Loucy (cell line): ENCODE data around the gene RB1.
"Not testable (repeated sequence)": the region's sequence is repeated elsewhere in the genome, so short reads cannot be mapped to it uniquely, and the experiment has no call there.

Experiments
- H2AFZ ChIP-seq: fragments of 200-600 bp; sonication (generic); 2 replicates; pipeline ENCODE4 v1.6.0; 2016; ENCODE audit warnings: antibody characterized with exemption, mild to moderate bottlenecking, low read length, moderate library complexity
- H3F3A ChIP-seq: fragments of 200-600 bp; 2 replicates; pipeline ENCODE4 v1.6.0; 2016; ENCODE audit warnings: antibody characterized with exemption, low read depth, mild to moderate bottlenecking
- H3K27me3 ChIP-seq: fragments of 200-600 bp; sonication (generic); 2 replicates; pipeline ENCODE4 v1.6.1; 2014; ENCODE audit warnings: low read length, mild to moderate bottlenecking; ENCODE audit not compliant: insufficient read depth, poor library complexity, severe bottlenecking
- H3K36me3 ChIP-seq: fragments of 200-600 bp; sonication (generic); 2 replicates; pipeline ENCODE4 v1.6.1; 2016; ENCODE audit warnings: low read length; ENCODE audit not compliant: insufficient read depth
- H3K4me1 ChIP-seq: fragments of 200-600 bp; sonication (generic); 2 replicates; pipeline ENCODE4 v1.5.1; 2014; ENCODE audit warnings: low read length, mild to moderate bottlenecking; ENCODE audit not compliant: insufficient read depth, poor library complexity, severe bottlenecking
- H3K4me2 ChIP-seq: fragments of 200-600 bp; sonication (generic); 2 replicates; pipeline ENCODE4 v1.6.0; 2014; ENCODE audit warnings: antibody characterized with exemption, low read length, low read depth, mild to moderate bottlenecking; ENCODE audit not compliant: poor library complexity, severe bottlenecking
- H3K4me3 ChIP-seq: fragments of 200-600 bp; sonication (generic); 2 replicates; pipeline ENCODE4 v1.5.1; 2014; ENCODE audit warnings: low read length, mild to moderate bottlenecking, mixed read lengths; ENCODE audit not compliant: poor library complexity, severe bottlenecking
- H3K79me2 ChIP-seq: fragments of 200-600 bp; sonication (generic); 2 replicates; pipeline ENCODE4 v1.6.1; 2014; ENCODE audit warnings: low read length; ENCODE audit not compliant: insufficient read depth
- H3K9ac ChIP-seq: fragments of 200-600 bp; sonication (generic); 2 replicates; pipeline ENCODE4 v1.6.0; 2014; ENCODE audit warnings: mild to moderate bottlenecking, low read depth, low read length, moderate library complexity; ENCODE audit not compliant: poor library complexity, severe bottlenecking
- H3K9me2 ChIP-seq: fragments of 200-600 bp; sonication (generic); replicated peaks from 2 replicates; pipeline ENCODE4 v1.6.1; 2016; ENCODE audit warnings: low read depth, low read length, mixed read lengths
- H3K9me3 ChIP-seq: fragments of 200-600 bp; sonication (generic); 2 replicates; pipeline ENCODE4 v1.6.1; 2014; ENCODE audit warnings: mild to moderate bottlenecking, antibody characterized with exemption, low read length, low read depth; ENCODE audit not compliant: insufficient read depth
- H4K20me1 ChIP-seq: fragments of 200-600 bp; sonication (generic); 2 replicates; pipeline ENCODE4 v1.6.0; 2014; ENCODE audit warnings: antibody characterized with exemption, low read length, mild to moderate bottlenecking; ENCODE audit not compliant: insufficient read depth, poor library complexity, severe bottlenecking
- CTCF ChIP-seq: fragments of 200-600 bp; sonication (generic); conservative IDR thresholded peaks from 2 replicates; pipeline ENCODE4 v1.5.1; 2014; ENCODE audit warnings: mild to moderate bottlenecking, antibody characterized with exemption, low read length
- EZH2phosphoT487 ChIP-seq: fragments of 200-600 bp; IDR thresholded peaks from 2 replicates; pipeline ENCODE4 v1.6.1; 2018; ENCODE audit warnings: antibody characterized with exemption, mild to moderate bottlenecking, moderate library complexity, borderline replicate concordance

The RB1 gene

GRCh38 chr13:48415516-48415915 lies 112.0 kb downstream of the RB1 start:
- Histone ChIP-seq H2AFZ (no peak overlapping the region), H3K36me3 (peaks cover 17% of the 10 kb centered on the region; the same call in 1 of the 2 replicates), H3K9me3 (no peaks in the 10 kb centered on the region; the same call in 1 of the 2 replicates), H3K27me3 (no peaks in the 10 kb centered on the region), H3K4me2 (peak overlapping the region; percentile 57), H3K79me2 (peaks cover 34% of the 10 kb centered on the region), H3K4me3 (peak overlapping the region; percentile 24), H4K20me1 (peaks cover 2% of the 10 kb centered on the region), H3K9me2 (no peaks in the 10 kb centered on the region), H3F3A (no peaks in the 10 kb centered on the region), H3K4me1 (peaks cover 37% of the 10 kb centered on the region), H3K9ac (peak overlapping the region; percentile 23)
- TF ChIP-seq CTCF (no peak), EZH2phosphoT487 (no peak)

- not testable (repeated sequence) for H3K9me3 ChIP-seq, H3K9ac ChIP-seq, H3K36me3 ChIP-seq, H3K4me3 ChIP-seq, H3K4me2 ChIP-seq, H3K9me2 ChIP-seq, H2AFZ ChIP-seq, H4K20me1 ChIP-seq, H3K27me3 ChIP-seq, H3F3A ChIP-seq, H3K79me2 ChIP-seq, H3K4me1 ChIP-seq
Measured at GRCh38 chr13:48422003-48422402, 118.5 kb downstream of the RB1 start.

- H3K9ac ChIP-seq = no peak overlapping the region
- H3F3A ChIP-seq = no peaks in the 10 kb centered on the region; the same call in 1 of the 2 replicates
- H4K20me1 ChIP-seq = no peaks in the 10 kb centered on the region
- H3K79me2 ChIP-seq = peaks cover 2% of the 10 kb centered on the region; the same call in 1 of the 2 replicates
- no peaks in the 10 kb centered on the region for H3K27me3 ChIP-seq
- TF ChIP-seq CTCF (no peak), EZH2phosphoT487 (no peak)
- H3K9me2 ChIP-seq = no peaks in the 10 kb centered on the region
- H3K4me1 ChIP-seq = peaks cover 17% of the 10 kb centered on the region
- H2AFZ ChIP-seq = no peak overlapping the region
- H3K4me3 ChIP-seq = no peak overlapping the region
- H3K4me2 ChIP-seq = no peak overlapping the region
- no peaks in the 10 kb centered on the region for H3K9me3 ChIP-seq
- no peaks in the 10 kb centered on the region for H3K36me3 ChIP-seq
Measured at GRCh38 chr13:48424212-48424611, 120.7 kb downstream of the RB1 start.

GRCh38 chr13:48426052-48426451 lies 122.5 kb downstream of the RB1 start:
- peak overlapping the region; percentile 2 for H3K4me2 ChIP-seq
- no peaks in the 10 kb centered on the region for H3K9me2 ChIP-seq
- H3K4me1 ChIP-seq = peaks cover 29% of the 10 kb centered on the region
- no peaks in the 10 kb centered on the region for H3K27me3 ChIP-seq
- H3K9ac ChIP-seq = no peak overlapping the region
- no peak overlapping the region for H2AFZ ChIP-seq
- no peaks in the 10 kb centered on the region for H3K9me3 ChIP-seq
- no peaks in the 10 kb centered on the region for H4K20me1 ChIP-seq
- H3F3A ChIP-seq = peaks cover 2% of the 10 kb centered on the region; the same call in 1 of the 2 replicates
- peaks cover 12% of the 10 kb centered on the region; the same call in 1 of the 2 replicates for H3K79me2 ChIP-seq
- no peaks in the 10 kb centered on the region for H3K36me3 ChIP-seq
- H3K4me3 ChIP-seq = no peak overlapping the region
- TF ChIP-seq EZH2phosphoT487 (no peak), CTCF (no peak)

- not testable (repeated sequence) for H3F3A ChIP-seq, H2AFZ ChIP-seq, H4K20me1 ChIP-seq, H3K36me3 ChIP-seq, H3K9ac ChIP-seq, H3K9me3 ChIP-seq, H3K27me3 ChIP-seq, H3K9me2 ChIP-seq, H3K4me3 ChIP-seq
- Histone ChIP-seq H3K79me2 (peaks cover 12% of the 10 kb centered on the region; the same call in 1 of the 2 replicates), H3K4me2 (peak overlapping the region; percentile 2), H3K4me1 (peaks cover 34% of the 10 kb centered on the region)
Measured at GRCh38 chr13:48426755-48427298, 123.3 kb downstream of the RB1 start.
